ENCODE results near the gene UQCR10.

DNA sequence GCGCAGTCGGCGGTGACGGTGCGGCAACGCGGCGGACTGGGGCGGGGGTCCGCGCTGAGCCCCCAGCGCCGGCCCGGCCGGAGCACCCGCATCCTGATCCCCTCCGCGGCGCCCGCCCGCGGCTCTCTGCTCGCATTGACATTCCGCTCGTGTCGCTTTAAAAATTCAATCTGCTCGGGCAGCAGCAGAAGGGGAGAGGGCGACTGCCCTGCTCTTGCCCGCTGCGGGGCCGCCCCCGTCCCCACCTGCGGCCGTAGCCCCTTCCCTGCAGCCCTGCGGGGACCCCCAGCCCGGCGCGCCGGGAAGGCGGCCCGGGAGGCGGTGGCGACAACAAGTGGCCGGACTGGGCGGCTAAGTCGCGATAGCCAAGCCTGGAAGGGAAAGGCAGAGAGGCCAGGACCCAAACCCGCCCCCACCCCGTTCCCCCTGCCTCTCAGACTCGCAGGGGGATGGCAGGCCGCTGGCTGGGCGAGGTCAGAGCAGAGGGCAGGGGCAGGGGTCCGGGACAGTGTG lies 46.3 kb upstream of the UQCR10 start:
- TF ChIP-seq, protein P1, sequence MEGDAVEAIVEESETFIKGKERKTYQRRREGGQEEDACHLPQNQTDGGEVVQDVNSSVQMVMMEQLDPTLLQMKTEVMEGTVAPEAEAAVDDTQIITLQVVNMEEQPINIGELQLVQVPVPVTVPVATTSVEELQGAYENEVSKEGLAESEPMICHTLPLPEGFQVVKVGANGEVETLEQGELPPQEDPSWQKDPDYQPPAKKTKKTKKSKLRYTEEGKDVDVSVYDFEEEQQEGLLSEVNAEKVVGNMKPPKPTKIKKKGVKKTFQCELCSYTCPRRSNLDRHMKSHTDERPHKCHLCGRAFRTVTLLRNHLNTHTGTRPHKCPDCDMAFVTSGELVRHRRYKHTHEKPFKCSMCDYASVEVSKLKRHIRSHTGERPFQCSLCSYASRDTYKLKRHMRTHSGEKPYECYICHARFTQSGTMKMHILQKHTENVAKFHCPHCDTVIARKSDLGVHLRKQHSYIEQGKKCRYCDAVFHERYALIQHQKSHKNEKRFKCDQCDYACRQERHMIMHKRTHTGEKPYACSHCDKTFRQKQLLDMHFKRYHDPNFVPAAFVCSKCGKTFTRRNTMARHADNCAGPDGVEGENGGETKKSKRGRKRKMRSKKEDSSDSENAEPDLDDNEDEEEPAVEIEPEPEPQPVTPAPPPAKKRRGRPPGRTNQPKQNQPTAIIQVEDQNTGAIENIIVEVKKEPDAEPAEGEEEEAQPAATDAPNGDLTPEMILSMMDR (conservative IDR thresholded peaks at IDR 0.05 in 1 of 2, IDR thresholded peaks at IDR 0.05 in 1 of 2; ENCODE audit: extremely low read depth in 1 of 2, insufficient read depth in 1 of 2, low read depth in 1 of 2, low read length in 2 of 2): no peak
- peak; percentile 46 for TF ChIP-seq EZH2 (IDR thresholded peaks at IDR 0.05; ENCODE audit: borderline replicate concordance, low read length)
